DMS 273 treated with DMSO at 0.1 percent for 48 hours (cell line): Measurements from ENCODE around the gene SPESP1.
A peak's percentile ranks its signal among the peaks of the same experiment; 100 is the strongest.

Source experiments
- DNase-seq: peaks from one replicate; lab custom pipeline; 2025; lab: John Stamatoyannopoulos, UW

SPESP1 gene

GRCh38 chr15:68991723-68992122, 61.4 kb downstream of the SPESP1 start:
- peak; percentile 96 for DNase-seq

- no peak for DNase-seq
Measured at GRCh38 chr15:68992696-68993095, 62.4 kb downstream of the SPESP1 start.

GRCh38 chr15:68993276-68993675, 63.0 kb downstream of the SPESP1 start:
- no peak for DNase-seq

GRCh38 chr15:68994149-68994548, 63.8 kb downstream of the SPESP1 start:
- no peak for DNase-seq

- DNase-seq: no peak
Measured at GRCh38 chr15:68994981-68995761, 64.8 kb downstream of the SPESP1 start.
